NCI-H748 (cell line): Measurements from ENCODE around the gene CEL.

Experiments
- DNase-seq: peaks from one replicate; lab custom pipeline; 2025; ENCODE audit not compliant: unreplicated experiment; lab: John Stamatoyannopoulos, UW

CEL gene

DNA sequence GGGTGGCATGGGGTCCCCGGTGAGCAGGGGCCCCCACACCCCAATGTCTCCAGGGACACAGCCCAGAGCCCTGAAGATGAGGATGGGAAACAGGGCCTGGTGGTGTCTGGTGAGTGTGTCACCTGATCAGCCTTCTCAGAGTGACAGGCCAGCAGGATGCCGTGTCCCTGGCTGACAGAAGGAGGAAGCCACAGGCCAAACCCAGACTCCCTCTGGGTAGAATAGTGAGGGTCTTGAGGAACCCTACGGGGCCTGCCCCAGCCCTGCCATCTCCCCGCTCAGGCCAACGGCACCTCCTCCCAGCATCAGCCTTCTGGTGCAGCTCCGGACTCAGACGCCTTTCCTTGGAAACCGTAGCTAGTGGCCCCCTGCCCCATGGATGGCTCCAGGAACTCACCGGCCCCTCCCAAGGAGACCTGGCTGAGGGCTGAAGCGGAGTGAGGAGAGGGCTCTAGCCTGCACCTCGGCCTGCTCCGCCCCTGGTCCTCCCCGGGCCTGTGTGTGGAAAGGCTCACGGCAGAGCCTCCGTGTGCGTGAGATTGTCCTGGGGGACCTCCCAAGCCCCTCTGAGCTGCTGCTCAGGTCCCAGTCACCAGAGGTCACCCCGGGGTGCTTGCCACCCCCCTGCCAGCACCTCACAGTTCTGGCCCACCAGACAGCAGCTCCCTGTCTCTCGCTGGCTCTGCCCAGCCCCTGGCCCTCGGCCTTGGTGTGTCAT, 53.3 kb downstream of the CEL start:
- no peak for DNase-seq

- no peak for DNase-seq
Observed at GRCh38 chr9:133115604-133116345, 54.0 kb downstream of the CEL start.

DNA sequence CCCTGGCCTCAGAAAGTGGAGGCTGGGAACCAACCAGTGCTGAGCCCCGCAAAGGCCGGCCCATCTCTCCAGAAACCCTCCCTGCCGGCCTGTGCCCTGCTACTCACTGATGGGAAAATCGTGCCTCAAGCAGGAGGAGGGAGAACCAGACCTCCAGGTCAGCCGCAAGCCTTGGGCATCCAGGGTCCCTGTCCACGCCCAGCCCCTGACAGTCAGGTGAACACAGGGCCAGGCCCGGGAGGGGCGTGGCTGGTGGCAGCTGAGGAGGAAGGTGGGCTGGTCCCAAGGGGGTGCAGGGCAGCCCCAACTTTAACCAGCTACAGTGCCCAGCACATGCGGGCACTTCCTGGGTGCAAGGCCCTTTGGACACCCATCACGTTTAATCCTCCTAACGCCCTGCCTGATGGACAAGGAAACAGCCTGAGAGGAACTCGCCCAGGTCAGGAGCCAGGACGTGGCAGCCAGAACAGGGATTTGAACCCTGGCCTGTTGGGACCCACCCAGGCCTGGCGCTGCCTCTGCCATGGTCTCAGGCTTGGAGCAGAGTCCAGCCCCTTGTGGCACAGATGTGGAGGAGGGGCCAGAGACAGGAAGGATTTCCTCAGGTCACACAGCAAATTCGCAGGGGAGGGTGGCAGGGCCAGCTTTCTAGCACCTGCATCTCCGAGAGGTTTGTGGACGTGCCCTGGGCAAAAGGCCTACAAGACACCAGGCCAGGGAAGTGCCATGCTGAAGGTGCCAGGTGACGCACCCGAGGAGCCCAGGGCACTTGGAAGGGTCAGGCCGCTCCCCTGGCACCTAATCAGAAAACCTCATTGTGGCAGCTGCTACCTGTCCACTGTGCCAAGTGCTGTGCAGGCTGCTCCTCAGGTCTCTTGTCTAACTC, 54.8 kb downstream of the CEL start:
- DNase-seq, result no peak

GRCh38 chr9:133117271-133118178, 55.7 kb downstream of the CEL start:
- DNase-seq, result no peak

GRCh38 chr9:133118179-133118520, 56.4 kb downstream of the CEL start:
- no peak for DNase-seq

DNA sequence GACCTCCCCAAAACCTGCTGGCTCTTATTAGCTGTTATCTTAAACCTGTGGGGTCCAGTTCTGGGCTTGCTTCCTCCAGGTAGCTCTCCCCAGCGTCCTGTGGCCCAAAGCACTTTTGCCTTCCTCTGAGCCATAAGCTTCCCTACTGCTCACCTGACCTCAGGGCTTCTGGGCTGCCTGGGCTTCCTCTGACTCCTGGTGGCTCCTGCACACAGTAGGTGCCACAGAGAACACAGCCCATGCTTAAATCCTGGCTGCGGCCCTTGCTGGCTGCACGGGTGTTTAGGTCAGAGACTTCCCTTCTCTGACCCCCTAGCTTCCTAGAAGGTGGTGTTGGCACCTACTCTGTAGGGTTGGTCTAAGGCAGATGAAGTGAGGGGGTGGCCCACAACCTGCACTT, 56.8 kb downstream of the CEL start:
- DNase-seq, result no peak

DNA sequence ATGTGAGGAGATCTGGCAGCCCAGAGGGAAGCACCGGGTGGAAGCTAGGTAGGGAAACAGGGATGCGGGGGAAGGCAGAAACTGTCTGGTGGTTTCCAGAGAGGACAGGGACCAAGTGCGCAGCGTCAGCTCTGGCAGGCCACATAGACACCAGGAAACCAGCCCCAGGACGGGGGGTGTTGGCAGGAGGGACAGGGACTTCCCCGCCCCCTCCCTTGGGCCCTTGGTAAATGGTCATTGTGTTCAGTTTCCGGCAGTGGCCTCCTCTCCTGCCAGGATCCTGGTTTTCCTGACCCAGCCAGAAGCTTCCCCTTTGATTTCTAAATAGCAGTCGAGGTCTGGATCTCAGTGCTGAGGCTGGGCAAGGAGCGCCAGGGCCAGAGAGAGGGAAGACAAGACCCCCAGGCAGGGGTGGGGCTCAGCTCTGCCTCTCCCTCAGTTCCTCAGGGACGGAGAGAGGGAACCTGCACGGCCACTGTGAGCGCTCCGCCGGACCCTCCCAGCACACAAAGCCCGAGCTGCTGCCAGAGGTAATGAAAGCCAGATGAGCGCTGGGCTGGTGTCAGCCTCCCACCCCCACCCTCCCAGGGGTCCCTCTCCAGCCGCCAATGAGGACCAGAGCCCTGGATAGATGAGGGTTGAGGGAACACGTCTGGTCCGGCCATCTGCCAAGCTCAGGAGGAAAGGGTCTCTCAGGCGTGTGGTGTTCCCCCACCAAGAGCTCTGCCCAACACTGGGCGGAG, 57.5 kb downstream of the CEL start:
- DNase-seq, result no peak

- DNase-seq, result peak; percentile 54
Observed at GRCh38 chr9:133119846-133120500, 58.2 kb downstream of the CEL start.

- DNase-seq, result peak; percentile 54
Observed at GRCh38 chr9:133120501-133121197, 58.9 kb downstream of the CEL start.
